Liver (tissue), 3 donors: ENCODE results near the gene CCNDBP1.

Experiments used
- ATF3 ChIP-seq: IDR thresholded peaks from 2 replicates; pipeline ENCODE4 v1.6.1; 2016; ENCODE audit warnings: antibody characterized with exemption
- CTCF ChIP-seq: fragments of 150-350 bp; IDR thresholded peaks from 2 replicates; pipeline ENCODE4 v1.5.1; 2017; ENCODE audit warnings: improper control_type of control experiment, low read depth, low read length; ENCODE audit not compliant: missing input control
- FOXA1 ChIP-seq: IDR thresholded peaks from 2 replicates; pipeline ENCODE4 v1.6.1; 2016; ENCODE audit warnings: antibody characterized with exemption
- GABPA ChIP-seq, 2 donors: IDR thresholded peaks in 1 of 2; conservative IDR thresholded peaks in 1 of 2; 2 replicates each; pipeline ENCODE4 v1.6.1; 2016; ENCODE audit warnings: antibody characterized with exemption in 2 of 2, mild to moderate bottlenecking in 1 of 2, moderate library complexity in 1 of 2
- HNF4G ChIP-seq: IDR thresholded peaks from 2 replicates; pipeline ENCODE4 v1.6.1; 2016; ENCODE audit warnings: antibody characterized with exemption
- JUND ChIP-seq, 2 donors: IDR thresholded peaks; 2 replicates each; pipeline ENCODE4 v1.6.1; 2016; ENCODE audit warnings: antibody characterized with exemption in 2 of 2
- MAX ChIP-seq: IDR thresholded peaks from 2 replicates; pipeline ENCODE4 v1.6.1; 2016; ENCODE audit warnings: antibody characterized with exemption
- RAD21 ChIP-seq, 2 donors: IDR thresholded peaks; 2 replicates each; pipeline ENCODE4 v1.6.1; 2016; ENCODE audit warnings: antibody characterized with exemption in 2 of 2, mild to moderate bottlenecking in 2 of 2
- REST ChIP-seq: IDR thresholded peaks from 2 replicates; pipeline ENCODE4 v1.6.1; 2016; ENCODE audit warnings: antibody characterized with exemption, mild to moderate bottlenecking
- RXRA ChIP-seq, 2 donors: IDR thresholded peaks; 2 replicates each; pipeline ENCODE4 v1.6.1; 2017 to 2018; ENCODE audit warnings: antibody characterized with exemption in 2 of 2, mild to moderate bottlenecking in 1 of 2
- TAF1 ChIP-seq: conservative IDR thresholded peaks from 2 replicates; pipeline ENCODE4 v1.6.1; 2016; ENCODE audit warnings: antibody characterized with exemption, mild to moderate bottlenecking
- YY1 ChIP-seq: IDR thresholded peaks from 2 replicates; pipeline ENCODE4 v1.6.1; 2016; ENCODE audit warnings: antibody characterized with exemption, mild to moderate bottlenecking
- ZBTB33 ChIP-seq: IDR thresholded peaks from 2 replicates; pipeline ENCODE4 v1.6.1; 2016; ENCODE audit warnings: antibody characterized with exemption
- donor health status: healthy.
- donor health status: healthy.

- TF ChIP-seq MAX (no peak), CTCF (no peak), YY1 (no peak), RAD21 (IDR thresholded peaks at IDR 0.05) (no peak), HNF4G (no peak), ZBTB33 (no peak), REST (no peak), TAF1 (no peak), GABPA (IDR thresholded peaks at IDR 0.05 in 1 of 2, conservative IDR thresholded peaks at IDR 0.05 in 1 of 2) (no peak), RXRA (IDR thresholded peaks at IDR 0.05) (no peak), JUND (IDR thresholded peaks at IDR 0.05) (no peak), FOXA1 (no peak), ATF3 (no peak)
Observed at GRCh38 chr15:43207024-43207423, 21.8 kb downstream of the CCNDBP1 start.
